Transverse colon (tissue), 4 donors: ENCODE results near the gene FSTL1. TPM values are rescaled to one million over a fixed set of nuclear protein-coding genes. Genes with fewer than 3 reads are reported as not detected.

Experiments used
- DNase-seq: peaks from one replicate; pipeline ENCODE4 v3.0.0-alpha.2; 2019
- H3K27ac ChIP-seq, 4 donors: fragments of 200-600 bp; sonication (generic); 2 replicates each; pipeline ENCODE4 v1.5.1; 2016 to 2018; ENCODE audit warnings: inconsistent platforms in 4 of 4
- H3K27me3 ChIP-seq: fragments of 200-600 bp; sonication (generic); 2 replicates; pipeline ENCODE4 v1.5.1; 2017; ENCODE audit warnings: inconsistent platforms
- H3K36me3 ChIP-seq, 4 donors: fragments of 200-600 bp; sonication (generic); 2 replicates each; pipeline ENCODE4 v1.5.1; 2017 to 2019; ENCODE audit warnings: inconsistent platforms in 4 of 4
- H3K4me1 ChIP-seq, 4 donors: fragments of 200-600 bp; sonication (generic); 2 replicates each; pipeline ENCODE4 v1.5.1; 2017 to 2020; ENCODE audit warnings: inconsistent platforms in 4 of 4
- H3K4me3 ChIP-seq, 4 donors: fragments of 200-600 bp; sonication (generic); 1 replicate in 1 of 4; 2 replicates in 3 of 4; pipeline versions ENCODE4 v1.5.1 to v1.6.1; 2017 to 2019; ENCODE audit warnings: inconsistent platforms in 4 of 4
- H3K9me3 ChIP-seq, 2 donors: fragments of 200-600 bp; sonication (generic); 2 replicates each; pipeline ENCODE4 v1.5.1; 2017 to 2019; ENCODE audit warnings: inconsistent platforms in 2 of 2
- EP300 ChIP-seq: sonication (generic); formaldehyde crosslinking; IDR thresholded peaks from one replicate; pipeline ENCODE4 v1.6.1; 2017; ENCODE audit warnings: antibody characterized with exemption, low read depth
- POLR2A ChIP-seq: fragments of 450-650 bp; IDR thresholded peaks from one replicate; pipeline ENCODE4 v1.6.1; 2016; ENCODE audit warnings: antibody characterized with exemption, mild to moderate bottlenecking, moderate library complexity
- POLR2AphosphoS5 ChIP-seq, 3 donors: sonication (generic); formaldehyde crosslinking; IDR thresholded peaks; one replicate each; pipeline ENCODE4 v1.6.1; 2016; ENCODE audit warnings: antibody characterized with exemption in 3 of 3
- WGBS, 2 donors: methylation state at CpG; one replicate each; pipeline ENCODE4 v1.1.5; 2018; ENCODE audit warnings: low coverage in 1 of 2; 5-methylcytosine and 5-hydroxymethylcytosine counted together
- in situ Hi-C, 4 donors: fragments of 200-750 bp; cut with MboI; loops; one replicate each; pipeline versions ENCODE4 v1.15.0 to v1.15.1; 2017; ENCODE audit warnings: low sequenced_read_pairs in 3 of 4, low pct_ligation_motif_present in 1 of 4, low pct_unique_long_range_greater_than_20kb in 1 of 4
- intact Hi-C: fragments of 100-400 bp; cut with DNase I; formaldehyde crosslinking; loops from one replicate; pipeline ENCODE4 v1.15.1; 2023; ENCODE audit warnings: low total_unique reads
- total RNA-seq, 4 donors: library from RNA; depleted of rRNA; stranded (reverse); fragments of >200 nt; gene quantifications; one replicate each; pipeline ENCODE4 v1.1.0, GENCODE V29; 2016
- TF ChIP-seq, protein P1 (sequence below), 5 experiments: fragments of 200-600 bp in 3 of 5; fragments of 450-650 bp in 2 of 5; sonication (generic) in 3 of 5; IDR thresholded peaks; 1 replicate in 2 of 5; 2 replicates in 3 of 5; pipeline ENCODE4 v1.5.1; 2016 to 2017; ENCODE audit warnings: antibody characterized with exemption in 5 of 5, inconsistent platforms in 3 of 5, mild to moderate bottlenecking in 2 of 5, moderate library complexity in 1 of 5

Gene FSTL1
- total RNA-seq, 4 donors from 2014 or later: 81.2 to 106 (median 91.8) TPM

DNA sequence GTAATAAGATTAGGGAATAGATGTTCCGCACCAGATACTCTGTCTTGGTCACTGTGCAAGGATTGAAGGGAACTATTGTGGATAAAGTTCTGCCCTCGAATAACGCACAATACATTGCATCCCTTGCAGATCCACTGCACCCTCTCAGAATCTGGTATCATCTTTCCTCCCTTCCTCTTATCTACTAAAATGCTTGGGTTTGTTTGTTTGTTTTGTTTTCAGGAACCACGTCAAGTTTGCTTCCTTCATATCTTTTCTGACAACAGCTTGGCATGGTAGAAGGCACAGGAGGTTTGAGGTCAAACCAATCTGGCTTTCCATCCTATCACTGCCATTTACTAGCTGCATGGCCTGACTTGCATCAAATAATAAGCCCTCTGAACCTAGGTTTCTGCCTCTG, 2.0 kb upstream of the FSTL1 start:
- H3K4me3 ChIP-seq: no peak overlapping the region
- DNase-seq: no peak
- TF ChIP-seq POLR2A: no peak
- no peak for TF ChIP-seq POLR2AphosphoS5 (IDR thresholded peaks at IDR 0.05)
- TF ChIP-seq, protein P1, sequence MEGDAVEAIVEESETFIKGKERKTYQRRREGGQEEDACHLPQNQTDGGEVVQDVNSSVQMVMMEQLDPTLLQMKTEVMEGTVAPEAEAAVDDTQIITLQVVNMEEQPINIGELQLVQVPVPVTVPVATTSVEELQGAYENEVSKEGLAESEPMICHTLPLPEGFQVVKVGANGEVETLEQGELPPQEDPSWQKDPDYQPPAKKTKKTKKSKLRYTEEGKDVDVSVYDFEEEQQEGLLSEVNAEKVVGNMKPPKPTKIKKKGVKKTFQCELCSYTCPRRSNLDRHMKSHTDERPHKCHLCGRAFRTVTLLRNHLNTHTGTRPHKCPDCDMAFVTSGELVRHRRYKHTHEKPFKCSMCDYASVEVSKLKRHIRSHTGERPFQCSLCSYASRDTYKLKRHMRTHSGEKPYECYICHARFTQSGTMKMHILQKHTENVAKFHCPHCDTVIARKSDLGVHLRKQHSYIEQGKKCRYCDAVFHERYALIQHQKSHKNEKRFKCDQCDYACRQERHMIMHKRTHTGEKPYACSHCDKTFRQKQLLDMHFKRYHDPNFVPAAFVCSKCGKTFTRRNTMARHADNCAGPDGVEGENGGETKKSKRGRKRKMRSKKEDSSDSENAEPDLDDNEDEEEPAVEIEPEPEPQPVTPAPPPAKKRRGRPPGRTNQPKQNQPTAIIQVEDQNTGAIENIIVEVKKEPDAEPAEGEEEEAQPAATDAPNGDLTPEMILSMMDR (IDR thresholded peaks at IDR 0.05): no peak
- no peak for TF ChIP-seq EP300
- peaks cover 11% of the 10 kb centered on the region for H3K27me3 ChIP-seq
- H3K4me1 ChIP-seq: peaks cover 3 to 28% (median 8%) of the 10 kb centered on the region in 4 donors
- 67 to 87% methylated on average over 1 to 4 of the region's 4 CpGs for WGBS, 2 donors
- H3K36me3 ChIP-seq: no peaks in the 10 kb centered on the region
- in situ Hi-C loops (no loop called here), intact Hi-C loops (loop anchor here (10.0 kb wide), 1 partner anchor 52 kb away; no protein-coding TSS in a partner anchor)
- no peak overlapping the region for H3K27ac ChIP-seq
- no peaks in the 10 kb centered on the region for H3K9me3 ChIP-seq

DNA sequence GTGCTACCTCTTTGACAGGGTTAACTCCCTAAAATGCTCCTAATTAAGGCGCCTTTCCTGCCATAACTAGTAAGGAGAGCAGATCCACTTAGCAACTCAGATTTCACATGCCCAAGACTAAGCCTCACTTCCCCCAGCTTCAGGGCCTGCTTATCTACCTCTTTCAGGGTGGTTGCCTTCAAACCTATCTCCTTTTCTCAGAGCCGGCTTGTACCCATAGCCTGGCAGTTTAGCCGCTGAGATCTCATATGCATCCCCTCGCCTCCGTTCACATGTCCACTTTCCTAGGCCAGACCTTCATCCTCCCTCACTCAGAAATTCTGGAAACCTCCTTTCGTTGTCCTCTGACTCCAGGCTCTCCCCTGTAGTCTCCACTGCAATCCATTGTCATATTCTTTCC, 1.0 kb upstream of the FSTL1 start:
- TF ChIP-seq, protein P1 (IDR thresholded peaks at IDR 0.05): no peak
- TF ChIP-seq EP300 (no peak), POLR2AphosphoS5 (IDR thresholded peaks at IDR 0.05) (no peak), POLR2A (no peak)
- Histone ChIP-seq H3K4me3 (peak overlapping the region in 2 of 4 donors; percentile 56 to 89), H3K27ac (peak overlapping the region; percentile 86 to 97 (median 92)), H3K27me3 (peaks cover 11% of the 10 kb centered on the region), H3K36me3 (no peaks in the 10 kb centered on the region), H3K9me3 (no peaks in the 10 kb centered on the region), H3K4me1 (peaks cover 9 to 37% (median 15%) of the 10 kb centered on the region in 4 donors)
- intact Hi-C loops: loop anchor here (10.0 kb wide), 1 partner anchor 53 kb away; no protein-coding TSS in a partner anchor
- WGBS, 2 donors: 88 to 92% methylated on average over 6 of the region's 6 CpGs
- in situ Hi-C loops: no loop called here
- DNase-seq: no peak

DNA sequence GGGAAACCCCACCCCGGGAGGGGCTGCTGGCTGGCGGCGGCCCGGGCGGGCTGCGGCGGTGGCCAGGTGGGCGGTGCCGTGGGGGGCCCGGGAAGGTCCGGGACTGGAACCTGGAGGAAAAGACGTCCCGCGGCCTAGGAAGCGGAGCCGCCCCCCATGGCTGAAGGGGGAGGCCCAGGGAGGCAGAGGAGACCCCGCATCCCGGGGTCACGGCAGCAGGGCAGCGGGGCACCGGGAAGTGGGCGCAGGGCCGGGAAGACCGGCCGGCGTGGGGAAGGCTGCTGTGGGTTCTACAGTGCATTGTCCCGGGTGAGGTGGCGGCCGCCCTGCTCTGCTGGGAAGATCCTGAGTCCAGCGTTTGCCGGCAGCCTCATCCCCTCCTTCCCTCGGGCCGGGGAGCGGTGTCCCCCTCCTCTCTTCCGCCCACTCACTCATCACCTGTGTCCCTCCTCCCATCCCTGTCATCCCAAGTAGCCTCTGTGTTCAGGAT, 525 bp upstream of the FSTL1 start:
- H3K4me1 ChIP-seq: peaks cover 9 to 40% (median 16%) of the 10 kb centered on the region in 4 donors
- in situ Hi-C loops: no loop called here
- DNase-seq: no peak
- H3K36me3 ChIP-seq: no peaks in the 10 kb centered on the region
- H3K4me3 ChIP-seq: peak overlapping the region; percentile 56 to 89 (median 76)
- intact Hi-C loops: loop anchor here (10.0 kb wide), 1 partner anchor 53 kb away; no protein-coding TSS in a partner anchor
- no peaks in the 10 kb centered on the region for H3K9me3 ChIP-seq
- 31 to 51% methylated on average over 13 to 34 of the region's 35 CpGs for WGBS, 2 donors
- H3K27me3 ChIP-seq: peaks cover 11% of the 10 kb centered on the region
- TF ChIP-seq, protein P1 (IDR thresholded peaks at IDR 0.05): no peak
- TF ChIP-seq POLR2AphosphoS5 (IDR thresholded peaks at IDR 0.05) (no peak), EP300 (no peak), POLR2A (no peak)
- H3K27ac ChIP-seq: peak overlapping the region; percentile 86 to 97 (median 92)

DNA sequence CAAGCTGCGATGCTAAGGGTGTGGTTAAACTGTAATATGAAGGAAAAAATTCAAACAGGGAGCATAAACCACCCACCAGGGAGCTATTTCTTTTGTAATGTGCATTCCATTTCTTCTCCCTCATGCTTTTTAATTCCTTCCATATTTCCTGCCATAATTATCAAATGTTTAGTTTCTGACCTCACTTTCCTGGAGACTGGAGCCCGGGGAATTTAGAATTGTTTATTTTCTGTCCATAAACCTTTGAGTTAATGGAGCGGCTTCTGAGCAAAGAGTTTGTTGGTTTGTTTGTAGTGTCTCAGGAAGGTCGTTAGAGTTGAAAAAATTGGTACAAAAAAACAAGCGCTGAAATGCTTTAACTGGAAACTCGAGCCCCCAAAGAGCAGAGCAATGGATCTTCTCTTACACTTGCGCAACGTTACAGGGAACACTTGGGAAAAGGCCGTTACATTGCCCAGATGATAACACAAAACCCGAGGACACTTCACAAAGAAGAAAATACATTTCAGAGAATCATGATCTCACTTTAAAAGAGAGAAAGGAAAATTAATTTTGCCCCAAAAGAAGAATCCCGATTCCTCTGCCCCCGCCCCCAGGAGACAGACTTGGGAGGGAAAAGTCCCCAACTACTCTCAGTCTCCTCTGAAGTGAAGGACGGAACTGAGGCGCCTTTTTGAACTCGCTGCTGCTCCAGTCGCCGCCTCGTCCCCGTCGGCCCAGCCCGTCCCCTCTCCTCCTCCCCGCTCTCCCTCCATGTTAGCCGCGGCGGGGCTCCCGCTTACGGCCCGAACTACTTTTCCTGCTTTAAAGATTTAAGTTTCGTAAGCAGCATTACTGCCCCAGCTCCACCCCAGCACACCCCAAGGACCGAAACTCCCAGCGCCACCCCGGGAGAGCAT, 842 bp downstream of the FSTL1 start:
- in situ Hi-C loops: no loop called here
- peaks cover 9 to 34% (median 22%) of the 10 kb centered on the region in 4 donors for H3K4me1 ChIP-seq
- peaks cover 11% of the 10 kb centered on the region for H3K27me3 ChIP-seq

More for the DNA sequence above, 842 bp downstream of the FSTL1 start:
- Histone ChIP-seq H3K4me3 (peak overlapping the region; percentile 56 to 89 (median 76)), H3K9me3 (no peaks in the 10 kb centered on the region), H3K36me3 (no peaks in the 10 kb centered on the region), H3K27ac (peak overlapping the region; percentile 86 to 97 (median 92))
- intact Hi-C loops: loop anchor here (10.0 kb wide), 1 partner anchor 55 kb away; no protein-coding TSS in a partner anchor
- DNase-seq: peak; percentile 27
- 4% methylated on average over 13 to 32 of the region's 32 CpGs for WGBS, 2 donors
- no peak for TF ChIP-seq POLR2A
- peak in 1 of 3 donors; percentile 55 for TF ChIP-seq POLR2AphosphoS5 (IDR thresholded peaks at IDR 0.05)
